ENCODE results near the gene MYL5.

The MYL5 gene

GRCh38 chr4:712916-713632 lies 38.7 kb downstream of the MYL5 start (continued):
- TF ChIP-seq ISL1 (CRISPR knock-in tag; IDR thresholded peaks at IDR 0.05) = no peak

GRCh38 chr4:714087-714486 lies 39.7 kb downstream of the MYL5 start:
- TF ChIP-seq ZC3H10 (CRISPR knock-in tag; IDR thresholded peaks at IDR 0.05) = no peak
- no peak for TF ChIP-seq ISL1 (CRISPR knock-in tag; IDR thresholded peaks at IDR 0.05)
- no peak for TF ChIP-seq TOX (CRISPR knock-in tag; IDR thresholded peaks at IDR 0.05; ENCODE audit: borderline replicate concordance)
- no peak for TF ChIP-seq CREB5 (CRISPR knock-in tag; IDR thresholded peaks at IDR 0.05; ENCODE audit: low read depth)
- no peak for TF ChIP-seq RARB (CRISPR knock-in tag; IDR thresholded peaks at IDR 0.05)
- TF ChIP-seq TSHZ2 (CRISPR knock-in tag; IDR thresholded peaks at IDR 0.05) = no peak
- TF ChIP-seq TCF4 (CRISPR knock-in tag; IDR thresholded peaks at IDR 0.05; ENCODE audit: borderline replicate concordance) = no peak
- no peak for TF ChIP-seq POU6F1 (CRISPR knock-in tag; IDR thresholded peaks at IDR 0.05; ENCODE audit: borderline replicate concordance, low read depth)
- TF ChIP-seq ZNF8 (CRISPR knock-in tag; IDR thresholded peaks at IDR 0.05) = no peak
- TF ChIP-seq GLIS3 (CRISPR knock-in tag; IDR thresholded peaks at IDR 0.05) = no peak
- TF ChIP-seq ESRRG (CRISPR knock-in tag; IDR thresholded peaks at IDR 0.05) = no peak
- TF ChIP-seq ZNF70 (CRISPR knock-in tag; IDR thresholded peaks at IDR 0.05) = no peak
- TF ChIP-seq BACH2 (CRISPR knock-in tag; IDR thresholded peaks at IDR 0.05; ENCODE audit: borderline replicate concordance) = no peak
- no peak for TF ChIP-seq CSDC2 (CRISPR knock-in tag; IDR thresholded peaks at IDR 0.05)
- TF ChIP-seq ARNTL (CRISPR knock-in tag; IDR thresholded peaks at IDR 0.05; ENCODE audit: borderline replicate concordance, low read depth) = no peak
- TF ChIP-seq ZFP3 (CRISPR knock-in tag; IDR thresholded peaks at IDR 0.05) = no peak
- ATAC-seq = no peak

- TF ChIP-seq OSR1 (CRISPR knock-in tag; IDR thresholded peaks at IDR 0.05) = no peak
- no peak for TF ChIP-seq CSRNP3 (CRISPR knock-in tag; IDR thresholded peaks at IDR 0.05)
- no peak for TF ChIP-seq CREB5 (CRISPR knock-in tag; IDR thresholded peaks at IDR 0.05; ENCODE audit: low read depth)
- TF ChIP-seq SNAI2 (CRISPR knock-in tag; IDR thresholded peaks at IDR 0.05) = no peak
- no peak for TF ChIP-seq ZFP3 (CRISPR knock-in tag; IDR thresholded peaks at IDR 0.05)
- TF ChIP-seq CSDC2 (CRISPR knock-in tag; IDR thresholded peaks at IDR 0.05) = no peak
- no peak for ATAC-seq
Measured at GRCh38 chr4:717601-718320, 43.4 kb downstream of the MYL5 start.

- ATAC-seq = no peak
- no peak for TF ChIP-seq ARNTL (CRISPR knock-in tag; IDR thresholded peaks at IDR 0.05; ENCODE audit: borderline replicate concordance, low read depth)
- TF ChIP-seq POU6F1 (CRISPR knock-in tag; IDR thresholded peaks at IDR 0.05; ENCODE audit: borderline replicate concordance, low read depth) = no peak
- TF ChIP-seq CSRNP3 (CRISPR knock-in tag; IDR thresholded peaks at IDR 0.05) = no peak
- no peak for TF ChIP-seq ZC3H10 (CRISPR knock-in tag; IDR thresholded peaks at IDR 0.05)
- TF ChIP-seq PATZ1 (CRISPR knock-in tag; IDR thresholded peaks at IDR 0.05; ENCODE audit: borderline replicate concordance) = no peak
Measured at GRCh38 chr4:718460-718859, 44.1 kb downstream of the MYL5 start.
